Bronchial epithelial cell (primary cell): ENCODE results near the gene TVP23A. TPM values are rescaled to one million over a fixed set of nuclear protein-coding genes. Genes with fewer than 3 reads are reported as not detected.

ENCODE experiments used
- DNase-seq: peaks from one replicate; pipeline ENCODE4 v3.0.0-alpha.2; 2010; ENCODE audit warnings: low read depth
- FAIRE-seq: peaks from 2 replicates; lab custom pipeline; 2011; peaks lifted over from hg19 to GRCh38; lab: Jason Lieb, UNC
- H3K27me3 ChIP-seq: 2 replicates; pipeline ENCODE4 v1.5.1; 2011; ENCODE audit warnings: low read length; ENCODE audit not compliant: control insufficient read depth, insufficient read depth
- H3K36me3 ChIP-seq: 2 replicates; pipeline ENCODE4 v1.5.1; 2011; ENCODE audit warnings: low read length; ENCODE audit not compliant: control insufficient read depth, insufficient read depth
- H3K4me3 ChIP-seq: 2 replicates; pipeline ENCODE4 v1.5.1; 2011; ENCODE audit warnings: mild to moderate bottlenecking, low read depth, low read length, control low read depth
- CTCF ChIP-seq: IDR thresholded peaks from 2 replicates; pipeline ENCODE4 v1.5.1; 2011; ENCODE audit warnings: mild to moderate bottlenecking, moderate library complexity, low read length, control low read depth, inconsistent platforms; ENCODE audit not compliant: insufficient read depth, severe bottlenecking
- total RNA-seq: library from RNA; depleted of rRNA; stranded (reverse); fragments of >200 nt; gene quantifications from 2 replicates; pipeline ENCODE4 v1.2.1, GENCODE V29; 2014

TVP23A gene
- total RNA-seq, 1 donor from 2014 or later: not detected

DNA sequence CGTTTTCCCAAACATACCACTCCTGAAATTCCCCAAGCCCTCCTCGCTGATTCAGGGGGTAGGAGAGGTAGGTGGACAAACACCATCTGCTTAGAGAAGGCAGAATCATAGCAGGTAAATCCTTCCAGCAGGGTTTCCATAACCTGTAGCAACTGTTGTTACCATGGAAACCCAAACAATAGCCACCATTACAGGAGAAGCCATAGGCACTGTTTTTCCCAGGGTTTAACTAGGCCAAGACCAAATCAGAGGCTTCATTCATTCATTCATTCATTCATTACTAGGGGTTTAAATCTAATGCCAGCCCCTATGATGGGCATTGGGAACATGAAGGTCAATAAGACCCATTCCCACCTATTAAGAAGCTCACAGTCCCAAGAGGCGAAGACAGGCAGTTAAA is 32.9 kb upstream of the TVP23A start:
- Histone ChIP-seq H3K27me3 (no peaks in the 10 kb centered on the region), H3K4me3 (no peak overlapping the region), H3K36me3 (no peaks in the 10 kb centered on the region)
- no peak for TF ChIP-seq CTCF
- DNase-seq (no peak), FAIRE-seq (no peak)

- FAIRE-seq (peak; percentile 68), DNase-seq (no peak)
- no peak overlapping the region for H3K4me3 ChIP-seq
- no peaks in the 10 kb centered on the region for H3K36me3 ChIP-seq
- H3K27me3 ChIP-seq: no peaks in the 10 kb centered on the region
- TF ChIP-seq CTCF: no peak
Observed at GRCh38 chr16:10850478-10850850, 31.9 kb upstream of the TVP23A start.

- FAIRE-seq (no peak), DNase-seq (peak; percentile 75)
- Histone ChIP-seq H3K27me3 (no peaks in the 10 kb centered on the region), H3K4me3 (no peak overlapping the region), H3K36me3 (no peaks in the 10 kb centered on the region)
- no peak for TF ChIP-seq CTCF
Observed at GRCh38 chr16:10849736-10850477, 31.3 kb upstream of the TVP23A start.

DNA sequence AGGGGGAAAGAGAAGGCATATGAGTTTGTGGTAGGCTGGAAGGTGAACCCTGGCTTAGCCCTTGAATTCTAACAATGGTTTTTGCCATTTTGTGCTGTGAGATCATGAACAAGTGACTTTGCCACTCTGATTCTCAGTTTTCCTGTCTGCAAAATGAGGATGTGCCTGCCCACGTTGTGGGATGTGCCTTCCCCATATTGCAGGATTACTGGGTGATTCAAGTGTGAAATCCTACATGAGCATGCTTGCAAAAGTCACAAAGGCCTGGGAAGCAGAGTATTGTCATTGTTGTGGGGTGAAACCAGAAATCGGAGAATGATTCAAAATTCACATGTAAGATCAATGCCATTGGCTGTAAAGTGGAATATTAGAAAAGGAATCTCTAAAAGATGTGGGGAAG is 28.6 kb upstream of the TVP23A start:
- FAIRE-seq (no peak), DNase-seq (no peak)
- TF ChIP-seq CTCF: no peak

DNA sequence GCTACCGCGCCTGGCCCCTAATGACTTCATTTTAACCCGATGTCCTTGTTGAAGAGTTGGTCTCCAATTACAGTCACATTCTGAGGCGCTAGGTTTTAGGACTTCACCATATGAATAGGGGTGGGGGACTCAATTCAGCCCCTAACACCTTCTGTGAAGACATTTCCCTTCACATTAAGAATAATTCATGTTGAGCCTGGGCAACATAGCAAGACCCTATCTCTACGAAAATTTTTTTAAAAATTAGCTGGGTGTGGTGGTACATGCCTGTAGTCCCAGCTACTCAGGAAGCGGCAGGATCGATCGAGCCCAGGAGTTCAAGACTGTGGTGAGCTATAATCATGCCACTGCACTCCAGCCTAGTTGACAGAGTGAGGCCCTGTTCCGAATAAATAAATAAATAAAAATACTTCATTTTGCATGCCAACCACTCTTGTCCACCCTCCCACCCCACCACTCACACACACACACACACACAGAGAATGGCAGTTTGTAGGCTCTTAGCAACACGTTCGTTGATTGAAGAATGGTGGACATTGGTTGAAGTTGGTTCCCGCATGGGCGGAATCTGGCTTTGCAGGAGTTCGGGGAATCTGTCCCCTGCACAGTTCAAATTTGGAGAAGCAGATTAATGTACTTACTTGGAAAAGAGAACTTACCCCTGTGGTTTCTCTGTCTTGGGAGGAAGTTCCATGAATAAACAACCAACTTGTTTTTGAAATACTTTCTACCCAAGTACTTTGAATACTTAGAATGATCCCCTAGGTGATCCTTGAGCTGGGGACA is 27.8 kb upstream of the TVP23A start:
- DNase-seq (no peak), FAIRE-seq (no peak)
- Histone ChIP-seq H3K4me3 (no peak overlapping the region), H3K27me3 (no peaks in the 10 kb centered on the region), H3K36me3 (no peaks in the 10 kb centered on the region)
- TF ChIP-seq CTCF: no peak

More for the DNA sequence above, 28.6 kb upstream of the TVP23A start:
- H3K36me3 ChIP-seq: no peaks in the 10 kb centered on the region
- no peak overlapping the region for H3K4me3 ChIP-seq
- H3K27me3 ChIP-seq: no peaks in the 10 kb centered on the region
